HEK293 (cell line): Measurements from ENCODE around the gene ADGRF1.
A peak's percentile ranks its signal among the peaks of the same experiment; 100 is the strongest.

Experiments
- CTCF ChIA-PET: fragments of 350-600 bp; formaldehyde crosslinking; extraction: SDS; loops from one replicate; lab custom pipeline; 2021; ENCODE audit warnings: antibody characterized with exemption; lab: Yijun Ruan, JAX
- POLR2A ChIA-PET: fragments of 300-600 bp; formaldehyde crosslinking; extraction: SDS; loops from one replicate; lab custom pipeline; 2020; ENCODE audit warnings: antibody characterized with exemption, inconsistent platforms; lab: Yijun Ruan, JAX
- H3K27ac ChIP-seq: fragments of 200-500 bp; sonication (Bioruptor generic); 2 replicates; pipeline ENCODE4 v1.5.1; 2014; ENCODE audit warnings: low read depth, low read length, control low read depth, inconsistent platforms; ENCODE audit errors: extremely low read depth
- H3K36me3 ChIP-seq, 2 experiments: fragments of 200-500 bp in 1 of 2; sonication (Bioruptor generic) in 1 of 2; 1 replicate in 1 of 2; 2 replicates in 1 of 2; pipeline ENCODE4 v1.5.1; 2014 to 2017; ENCODE audit warnings: inconsistent platforms in 2 of 2, low read length in 2 of 2; ENCODE audit not compliant: control insufficient read depth in 2 of 2, insufficient read depth in 1 of 2
- H3K4me1 ChIP-seq: fragments of 200-500 bp; sonication (Bioruptor generic); 2 replicates; pipeline ENCODE4 v1.5.1; 2014; ENCODE audit warnings: mild to moderate bottlenecking, low read length, inconsistent platforms; ENCODE audit not compliant: control insufficient read depth, insufficient read depth
- H3K4me3 ChIP-seq: 2 replicates; pipeline ENCODE4 v1.5.1; 2011; ENCODE audit warnings: low read depth, mild to moderate bottlenecking, control low read depth, low read length, moderate library complexity
- H3K9me3 ChIP-seq: fragments of 200-500 bp; sonication (Bioruptor generic); 2 replicates; pipeline ENCODE4 v1.5.1; 2014; ENCODE audit warnings: low read depth, low read length, inconsistent platforms; ENCODE audit not compliant: control insufficient read depth, insufficient read depth
- GLI2 ChIP-seq: fragments of 450-650 bp; formaldehyde crosslinking; IDR thresholded peaks from 2 replicates; pipeline ENCODE4; 2017; ENCODE audit warnings: missing biosample characterization, missing genetic modification characterization, low read depth, borderline replicate concordance
- HOXD13 ChIP-seq: sonication (generic); formaldehyde crosslinking; IDR thresholded peaks from 2 replicates; pipeline ENCODE4 v1.8.0; 2022; ENCODE audit warnings: missing genetic modification reagents, borderline replicate concordance
- KLF1 ChIP-seq: fragments of 450-650 bp; formaldehyde crosslinking; IDR thresholded peaks from 2 replicates; pipeline ENCODE4 v1.5.1; 2016; ENCODE audit warnings: missing biosample characterization, missing genetic modification characterization
- OVOL3 ChIP-seq: fragments of 450-650 bp; formaldehyde crosslinking; IDR thresholded peaks from 2 replicates; pipeline ENCODE4 v1.5.1; 2016; ENCODE audit warnings: missing biosample characterization, missing genetic modification characterization
- PRDM6 ChIP-seq: fragments of 450-650 bp; formaldehyde crosslinking; IDR thresholded peaks from 2 replicates; pipeline ENCODE4 v1.5.1; 2017; ENCODE audit warnings: missing biosample characterization, missing genetic modification characterization
- SP7 ChIP-seq: fragments of 450-650 bp; formaldehyde crosslinking; IDR thresholded peaks from 2 replicates; pipeline ENCODE4 v1.5.1; 2016; ENCODE audit warnings: missing biosample characterization, missing genetic modification characterization
- ZFP41 ChIP-seq: fragments of 450-650 bp; formaldehyde crosslinking; IDR thresholded peaks from 2 replicates; pipeline ENCODE4 v1.5.1; 2016; ENCODE audit warnings: missing biosample characterization, missing genetic modification characterization, borderline replicate concordance
- ZFP69B ChIP-seq: fragments of 450-650 bp; formaldehyde crosslinking; IDR thresholded peaks from 2 replicates; pipeline ENCODE4 v1.5.1; 2016; ENCODE audit warnings: missing biosample characterization, missing genetic modification characterization
- ZNF239 ChIP-seq: fragments of 450-650 bp; formaldehyde crosslinking; IDR thresholded peaks from 2 replicates; pipeline ENCODE4 v1.5.1; 2016; ENCODE audit warnings: missing biosample characterization, missing genetic modification characterization
- ZNF324 ChIP-seq: fragments of 450-650 bp; formaldehyde crosslinking; IDR thresholded peaks from 2 replicates; pipeline ENCODE4 v1.5.1; 2016; ENCODE audit warnings: missing biosample characterization, missing genetic modification characterization
- ZNF747 ChIP-seq: fragments of 450-650 bp; formaldehyde crosslinking; IDR thresholded peaks from 2 replicates; pipeline ENCODE4 v1.5.1; 2016; ENCODE audit warnings: missing biosample characterization, missing genetic modification characterization
- ZNF76 ChIP-seq: fragments of 450-650 bp; formaldehyde crosslinking; IDR thresholded peaks from 2 replicates; pipeline ENCODE4; 2016; ENCODE audit warnings: low read depth, missing biosample characterization, missing genetic modification characterization, borderline replicate concordance
- ZNF791 ChIP-seq: fragments of 450-650 bp; formaldehyde crosslinking; IDR thresholded peaks from 2 replicates; pipeline ENCODE4 v1.5.1; 2016; ENCODE audit warnings: missing biosample characterization, missing genetic modification characterization
- ZNF837 ChIP-seq: fragments of 450-650 bp; formaldehyde crosslinking; IDR thresholded peaks from 2 replicates; pipeline ENCODE4 v1.5.1; 2016; ENCODE audit warnings: missing biosample characterization, missing genetic modification characterization
- TF ChIP-seq, protein P1 (sequence below): fragments of 450-650 bp; formaldehyde crosslinking; IDR thresholded peaks from 2 replicates; pipeline ENCODE4 v1.5.1; 2016; ENCODE audit warnings: missing biosample characterization, missing genetic modification characterization
- TF ChIP-seq, protein P2 (sequence below): fragments of 450-650 bp; formaldehyde crosslinking; IDR thresholded peaks from 2 replicates; pipeline ENCODE4 v1.5.1; 2016; ENCODE audit warnings: missing biosample characterization, missing genetic modification characterization

Gene ADGRF1

DNA sequence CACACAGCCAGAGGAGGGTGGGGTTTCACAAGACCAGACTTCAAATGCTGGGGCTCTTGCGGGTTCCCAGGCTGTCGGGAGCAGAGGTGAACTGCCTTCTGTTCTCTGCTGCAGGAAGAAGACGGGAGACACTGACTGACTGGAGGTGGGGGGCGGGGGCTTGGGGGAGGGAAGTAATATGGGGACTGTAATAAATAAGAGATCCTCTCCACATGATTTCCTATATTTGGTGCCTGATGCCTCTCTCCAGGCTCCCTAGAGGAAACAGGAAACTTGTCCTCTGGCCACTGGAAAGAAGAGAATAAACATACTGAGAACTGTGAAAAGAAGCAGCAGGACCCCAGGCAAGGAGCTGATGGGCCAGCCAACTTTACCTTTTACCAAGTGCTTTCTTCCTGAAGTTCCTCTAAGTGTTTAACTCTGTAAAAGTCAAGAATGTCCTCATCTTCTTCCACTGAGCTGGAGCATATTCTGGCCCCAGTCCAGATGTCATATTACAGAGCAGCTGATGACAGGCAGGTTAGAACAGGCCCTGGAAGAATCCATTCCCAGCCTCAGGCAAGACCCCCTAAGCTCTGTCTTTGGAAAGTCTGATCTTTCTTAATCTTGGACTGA lies 87.2 kb downstream of the ADGRF1 start (continued):
- 0 out of 2 replicates have a peak, but pooled peaks have one; percentile 21 for TF ChIP-seq PRDM6 (tag by site-specific recombination)

- ChIA-PET POLR2A (no interaction called here), CTCF (interaction anchor here (0.6 to 0.7 kb wide), 2 partner anchors 105 to 826 kb away, joined by 3 to 4 read pairs; no protein-coding TSS in a partner anchor)
- Histone ChIP-seq H3K36me3 (no peaks in the 10 kb centered on the region), H3K4me3 (no peak overlapping the region), H3K9me3 (no peaks in the 10 kb centered on the region), H3K4me1 (peaks cover 10% of the 10 kb centered on the region; the same call in 1 of the 2 replicates), H3K27ac (no peak overlapping the region)
- TF ChIP-seq OVOL3 (tag by site-specific recombination) (no peak), ZNF791 (tag by site-specific recombination) (no peak), ZNF747 (tag by site-specific recombination) (no peak), GLI2 (tag by site-specific recombination) (no peak), SP7 (tag by site-specific recombination) (no peak), ZNF239 (tag by site-specific recombination) (no peak), ZFP41 (no peak), ZNF76 (tag by site-specific recombination) (no peak), HOXD13 (CRISPR knock-in tag) (no peak), ZNF837 (tag by site-specific recombination) (no peak), ZNF324 (tag by site-specific recombination) (no peak)
- TF ChIP-seq, protein P1, sequence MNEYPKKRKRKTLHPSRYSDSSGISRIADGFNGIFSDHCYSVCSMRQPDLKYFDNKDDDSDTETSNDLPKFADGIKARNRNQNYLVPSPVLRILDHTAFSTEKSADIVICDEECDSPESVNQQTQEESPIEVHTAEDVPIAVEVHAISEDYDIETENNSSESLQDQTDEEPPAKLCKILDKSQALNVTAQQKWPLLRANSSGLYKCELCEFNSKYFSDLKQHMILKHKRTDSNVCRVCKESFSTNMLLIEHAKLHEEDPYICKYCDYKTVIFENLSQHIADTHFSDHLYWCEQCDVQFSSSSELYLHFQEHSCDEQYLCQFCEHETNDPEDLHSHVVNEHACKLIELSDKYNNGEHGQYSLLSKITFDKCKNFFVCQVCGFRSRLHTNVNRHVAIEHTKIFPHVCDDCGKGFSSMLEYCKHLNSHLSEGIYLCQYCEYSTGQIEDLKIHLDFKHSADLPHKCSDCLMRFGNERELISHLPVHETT (tag by site-specific recombination): no peak
- TF ChIP-seq, protein P2, sequence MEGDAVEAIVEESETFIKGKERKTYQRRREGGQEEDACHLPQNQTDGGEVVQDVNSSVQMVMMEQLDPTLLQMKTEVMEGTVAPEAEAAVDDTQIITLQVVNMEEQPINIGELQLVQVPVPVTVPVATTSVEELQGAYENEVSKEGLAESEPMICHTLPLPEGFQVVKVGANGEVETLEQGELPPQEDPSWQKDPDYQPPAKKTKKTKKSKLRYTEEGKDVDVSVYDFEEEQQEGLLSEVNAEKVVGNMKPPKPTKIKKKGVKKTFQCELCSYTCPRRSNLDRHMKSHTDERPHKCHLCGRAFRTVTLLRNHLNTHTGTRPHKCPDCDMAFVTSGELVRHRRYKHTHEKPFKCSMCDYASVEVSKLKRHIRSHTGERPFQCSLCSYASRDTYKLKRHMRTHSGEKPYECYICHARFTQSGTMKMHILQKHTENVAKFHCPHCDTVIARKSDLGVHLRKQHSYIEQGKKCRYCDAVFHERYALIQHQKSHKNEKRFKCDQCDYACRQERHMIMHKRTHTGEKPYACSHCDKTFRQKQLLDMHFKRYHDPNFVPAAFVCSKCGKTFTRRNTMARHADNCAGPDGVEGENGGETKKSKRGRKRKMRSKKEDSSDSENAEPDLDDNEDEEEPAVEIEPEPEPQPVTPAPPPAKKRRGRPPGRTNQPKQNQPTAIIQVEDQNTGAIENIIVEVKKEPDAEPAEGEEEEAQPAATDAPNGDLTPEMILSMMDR (tag by site-specific recombination): no peak
Observed at GRCh38 chr6:46953921-46954320, 88.2 kb downstream of the ADGRF1 start.

DNA sequence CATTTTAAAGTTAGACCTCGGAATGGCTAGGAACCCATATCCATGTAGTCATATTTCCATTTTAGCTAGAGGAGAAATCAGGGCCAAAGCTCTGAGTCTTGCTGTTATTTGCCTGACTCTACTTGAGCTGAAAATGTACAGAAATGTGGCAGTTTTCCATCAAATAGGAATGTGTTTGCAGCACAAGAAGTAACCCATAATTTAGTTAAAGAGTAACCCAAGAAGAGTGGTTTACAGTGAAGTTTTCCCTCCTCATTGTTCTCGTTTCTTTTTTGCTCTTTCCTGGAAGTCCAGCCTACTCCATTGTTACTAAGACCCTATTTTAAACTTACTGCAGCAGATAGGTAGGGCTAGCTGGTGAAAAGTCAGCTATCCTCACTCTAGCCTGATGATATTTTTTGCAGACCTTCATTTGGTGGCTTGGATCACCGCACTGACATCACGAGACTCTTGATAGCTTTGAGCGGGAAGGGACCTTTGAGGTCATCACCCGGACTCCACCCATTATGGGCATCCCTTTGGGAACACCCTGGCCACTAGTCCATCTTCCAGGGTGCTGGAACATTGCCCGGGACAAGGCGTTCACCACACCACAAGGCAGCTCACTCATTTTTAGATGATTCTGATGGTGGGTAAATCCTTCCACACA lies 92.4 kb downstream of the ADGRF1 start:
- Histone ChIP-seq H3K36me3 (no peaks in the 10 kb centered on the region), H3K4me1 (peaks cover 3% of the 10 kb centered on the region; the same call in 1 of the 2 replicates), H3K4me3 (no peak overlapping the region), H3K9me3 (no peaks in the 10 kb centered on the region), H3K27ac (no peak overlapping the region)
- POLR2A ChIA-PET: no interaction called here
- CTCF ChIA-PET: no interaction called here
- TF ChIP-seq ZFP69B (tag by site-specific recombination) (no peak), KLF1 (0 out of 2 replicates have a peak, but pooled peaks have one; percentile 22)
